GM19397 (cell line): ENCODE measurements around the gene PTGDR2.
"Not testable (repeated sequence)": the region's sequence is repeated elsewhere in the genome, so short reads cannot be mapped to it uniquely, and the experiment has no call there.

Experiments
- ATAC-seq: cut with Tn5 transposase; IDR thresholded peaks from one replicate; pipeline ENCODE4 v1.9.1; 2021; ENCODE audit warnings: mild to moderate bottlenecking, moderate library complexity; ENCODE audit not compliant: unreplicated experiment

Gene PTGDR2

DNA sequence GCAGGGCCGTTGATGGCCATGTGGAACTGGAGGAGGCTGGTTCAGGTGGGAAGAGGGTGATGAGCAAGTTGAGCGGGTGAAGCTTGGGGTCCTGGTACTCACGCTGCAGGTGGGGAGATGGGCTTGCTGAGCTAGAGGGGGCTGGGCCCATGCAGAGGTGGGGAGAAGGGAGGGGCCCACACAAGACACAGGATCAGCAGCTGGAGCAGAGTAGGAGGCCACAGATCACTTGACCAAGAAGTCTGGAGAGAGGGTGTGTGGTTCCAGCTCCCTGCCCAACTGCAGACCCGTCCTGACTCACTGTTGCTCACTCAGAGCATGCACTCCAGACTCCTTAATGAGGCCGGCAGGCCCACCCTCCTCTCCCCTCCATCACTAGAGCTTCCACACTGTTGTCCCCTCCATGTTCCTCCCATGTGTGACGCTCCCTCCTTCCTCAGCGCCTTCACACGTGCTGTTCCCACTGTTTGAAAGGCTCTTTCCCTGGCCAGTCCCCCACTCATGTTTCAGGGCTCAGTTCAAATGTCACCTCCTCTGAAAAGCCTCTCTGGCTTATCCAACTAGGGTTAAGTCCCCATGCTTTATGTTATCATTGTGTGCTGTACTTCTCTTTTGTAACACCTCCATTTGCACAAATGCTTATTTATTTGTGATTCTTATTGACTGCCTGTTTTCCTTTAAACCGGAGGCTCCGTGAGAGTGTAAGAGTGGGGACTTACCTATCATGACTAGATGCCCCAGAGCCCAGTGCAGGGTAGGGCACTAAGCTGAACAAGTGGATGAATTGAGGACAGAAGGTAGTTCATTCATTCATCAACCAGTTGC is 11.5 kb downstream of the PTGDR2 start:
- no peak for ATAC-seq

DNA sequence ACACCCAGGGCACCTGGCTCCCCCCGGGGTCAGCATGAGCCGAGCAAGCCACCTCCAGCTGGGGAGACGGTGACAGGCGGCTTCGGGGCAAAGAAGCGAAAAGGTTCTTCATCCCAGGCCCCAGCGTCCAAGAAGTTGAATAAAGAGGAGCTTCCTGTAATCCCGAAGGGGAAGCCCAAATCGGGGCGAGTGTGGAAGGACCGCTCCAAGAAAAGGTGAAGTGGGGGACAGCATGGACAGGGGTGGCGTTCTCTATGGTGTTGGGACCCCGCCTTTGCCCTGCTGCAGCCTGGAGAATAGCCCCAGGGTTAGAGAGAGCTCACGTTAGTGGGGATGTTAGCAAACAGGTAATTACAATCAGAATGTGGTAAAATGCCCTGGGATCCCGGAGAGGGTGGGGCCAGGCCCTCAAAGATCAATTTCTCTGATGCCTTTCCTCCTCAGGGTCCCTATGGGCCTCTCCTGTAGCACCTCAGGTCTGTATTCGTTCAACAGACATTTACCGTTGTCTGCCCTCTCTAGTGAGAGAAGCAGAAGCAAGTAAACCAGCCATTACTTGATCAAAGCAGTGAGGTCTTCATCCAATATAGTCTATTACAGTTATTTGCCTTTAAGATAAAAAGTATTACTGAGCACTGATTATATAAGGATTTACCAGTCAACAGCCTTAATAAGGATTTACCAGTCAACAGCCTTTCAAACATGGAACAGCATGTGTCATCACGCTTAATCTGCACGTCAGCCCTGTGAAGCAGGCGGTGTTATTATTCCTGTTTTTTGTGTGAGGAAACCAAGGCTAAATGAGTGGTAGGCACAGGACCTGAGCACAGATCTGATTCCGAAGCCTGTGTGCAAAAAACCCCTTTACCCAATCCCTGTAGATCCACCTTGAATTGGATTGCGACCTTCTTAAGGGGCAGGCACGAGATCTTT is 12.8 kb downstream of the PTGDR2 start:
- ATAC-seq = no peak

DNA sequence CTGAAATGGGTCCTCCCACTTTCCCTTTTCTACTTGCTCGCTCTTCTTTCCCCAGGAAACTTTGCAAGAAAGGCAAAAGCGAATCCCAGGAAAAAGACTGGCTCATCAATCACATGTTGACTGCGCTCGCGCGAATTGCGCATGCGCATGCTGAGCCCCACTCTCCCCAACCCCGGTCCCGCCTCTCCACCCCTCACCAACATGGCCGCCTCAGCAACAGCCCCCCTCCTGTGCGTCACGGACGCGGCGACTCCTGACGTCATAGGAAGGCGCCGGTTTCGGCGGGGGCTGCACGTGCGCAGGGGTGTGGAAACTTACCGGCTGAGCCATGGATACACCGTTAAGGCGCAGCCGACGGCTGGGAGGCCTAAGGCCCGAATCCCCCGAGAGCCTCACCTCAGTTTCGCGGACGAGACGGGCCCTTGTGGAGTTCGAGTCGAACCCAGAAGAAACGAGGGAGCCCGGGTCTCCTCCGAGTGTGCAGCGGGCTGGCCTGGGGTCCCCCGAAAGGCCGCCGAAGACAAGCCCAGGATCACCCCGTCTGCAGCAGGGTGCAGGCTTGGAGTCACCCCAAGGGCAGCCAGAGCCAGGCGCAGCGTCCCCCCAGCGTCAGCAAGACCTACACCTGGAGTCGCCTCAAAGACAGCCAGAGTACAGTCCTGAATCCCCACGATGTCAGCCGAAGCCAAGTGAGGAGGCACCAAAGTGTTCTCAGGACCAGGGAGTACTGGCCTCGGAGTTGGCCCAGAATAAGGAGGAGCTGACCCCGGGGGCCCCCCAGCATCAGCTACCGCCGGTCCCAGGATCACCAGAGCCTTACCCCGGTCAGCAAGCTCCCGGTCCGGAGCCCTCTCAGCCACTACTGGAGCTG is 13.7 kb downstream of the PTGDR2 start, which contains the start of gene CCDC86:
Gene CCDC86 (plus strand): TSS at position 317 of the 871 bp plus-strand sequence. CDS start 12 bp downstream, at position 329.
- peak; percentile 83 for ATAC-seq

DNA sequence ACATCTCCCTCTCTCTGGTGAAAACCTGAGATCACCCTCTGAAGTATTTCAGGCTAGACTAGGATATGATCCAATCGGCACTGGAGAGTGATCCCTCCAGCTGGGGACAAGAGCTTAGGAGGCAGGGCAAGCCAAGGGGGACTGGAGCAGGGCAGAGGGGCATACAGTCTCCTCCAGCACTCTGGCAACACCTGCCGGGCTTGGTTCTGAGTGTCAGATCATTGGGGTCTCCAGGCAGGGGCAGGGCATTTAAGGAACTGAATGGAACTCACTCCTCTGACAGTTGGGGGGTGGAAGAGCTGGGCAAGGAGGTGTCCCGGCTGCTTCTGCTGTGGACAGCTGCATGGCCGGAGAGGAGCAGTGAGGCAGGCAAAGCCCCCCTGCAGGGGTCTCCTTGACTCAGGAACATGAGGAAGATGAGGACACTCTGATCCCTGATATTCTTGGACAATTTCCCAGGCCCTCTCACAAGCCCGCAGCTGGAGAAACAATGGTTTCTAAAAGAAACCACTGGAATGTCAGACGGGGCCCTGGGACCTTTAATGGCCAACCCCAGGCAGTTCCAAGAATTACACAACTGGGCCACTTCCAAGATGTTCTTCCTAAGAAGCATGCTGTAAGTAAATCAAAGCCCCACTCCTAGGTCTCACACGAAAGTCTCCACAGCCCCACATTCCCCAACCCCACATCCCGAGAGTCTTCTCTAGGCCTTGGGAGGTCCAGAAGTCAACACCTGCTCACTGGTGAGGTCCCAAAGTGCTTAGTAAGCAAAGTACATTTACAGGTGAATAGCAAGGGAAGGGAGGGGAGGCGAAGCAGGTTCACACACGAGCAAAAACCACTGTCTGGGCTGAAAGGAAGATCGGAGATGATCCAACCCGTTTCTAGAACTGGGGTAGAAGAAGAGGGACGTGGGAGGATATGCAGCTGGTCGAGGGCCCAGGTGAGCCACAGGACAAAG is 15.0 kb downstream of the PTGDR2 start:
- ATAC-seq = no peak

DNA sequence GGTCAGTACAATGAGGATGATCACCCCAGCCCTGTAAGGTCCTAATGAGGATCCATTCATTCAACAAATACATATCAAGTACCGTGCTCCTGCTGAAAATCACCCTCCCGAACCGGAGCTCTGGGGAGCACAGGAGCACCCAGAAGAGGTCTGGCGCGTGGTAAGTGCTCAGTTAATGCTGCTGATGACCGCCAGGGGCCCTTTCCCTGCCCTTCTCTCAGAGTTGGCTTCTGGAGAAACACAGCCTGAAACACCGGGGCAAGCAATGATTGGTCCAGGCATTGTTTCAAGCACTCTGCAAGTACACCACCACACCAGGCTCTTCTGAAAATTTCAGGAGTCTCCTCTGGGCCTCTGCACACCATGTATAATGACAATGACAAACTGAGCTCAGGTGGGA is 17.6 kb downstream of the PTGDR2 start:
- no peak for ATAC-seq

DNA sequence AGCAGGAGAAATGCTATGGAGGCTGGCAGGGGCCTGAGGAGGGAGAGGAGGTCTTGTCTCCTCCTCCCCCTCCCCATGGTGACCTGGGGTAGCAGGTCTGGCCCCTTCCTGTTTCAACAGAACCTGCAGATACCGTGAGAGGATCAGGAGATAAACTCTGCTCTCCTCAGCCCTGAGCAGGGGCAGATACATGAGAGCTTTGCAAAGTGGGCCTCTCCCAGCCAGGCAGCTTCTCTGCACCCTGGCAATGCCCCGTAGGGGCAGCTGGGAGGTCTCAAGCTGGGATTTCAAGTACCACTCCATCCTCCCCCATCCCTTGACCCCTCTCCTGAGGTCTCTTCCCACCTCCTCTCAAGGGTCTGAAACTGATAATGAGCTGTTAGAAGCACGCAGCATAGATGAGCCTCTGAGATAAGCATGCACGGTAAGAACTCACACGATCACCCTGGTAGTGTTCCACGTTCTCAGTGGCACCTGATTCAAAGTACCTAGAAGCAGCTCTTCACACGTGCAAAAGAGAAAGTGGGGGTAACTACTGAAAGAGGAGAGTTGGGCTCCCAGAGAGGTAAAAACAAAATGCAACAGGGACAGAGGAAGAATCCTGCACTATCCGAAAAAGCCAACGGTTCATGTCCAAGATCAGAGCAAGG is 18.8 kb downstream of the PTGDR2 start:
- no peak for ATAC-seq

DNA sequence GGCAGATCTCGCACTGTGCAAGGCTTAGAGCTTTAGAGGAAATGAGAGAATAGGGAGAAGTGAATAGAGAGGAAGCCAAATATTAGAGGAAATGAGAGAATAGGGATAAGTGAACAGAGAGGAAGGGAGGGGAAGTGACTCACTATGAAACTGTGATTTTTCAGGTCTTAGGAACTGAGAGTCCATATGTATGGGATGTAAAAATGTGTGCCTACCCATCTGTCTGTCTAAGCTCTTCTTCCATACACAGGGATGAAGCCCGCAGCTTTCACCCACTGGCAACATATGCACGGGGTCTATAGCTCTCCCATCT is 20.3 kb downstream of the PTGDR2 start:
- ATAC-seq = no peak

DNA sequence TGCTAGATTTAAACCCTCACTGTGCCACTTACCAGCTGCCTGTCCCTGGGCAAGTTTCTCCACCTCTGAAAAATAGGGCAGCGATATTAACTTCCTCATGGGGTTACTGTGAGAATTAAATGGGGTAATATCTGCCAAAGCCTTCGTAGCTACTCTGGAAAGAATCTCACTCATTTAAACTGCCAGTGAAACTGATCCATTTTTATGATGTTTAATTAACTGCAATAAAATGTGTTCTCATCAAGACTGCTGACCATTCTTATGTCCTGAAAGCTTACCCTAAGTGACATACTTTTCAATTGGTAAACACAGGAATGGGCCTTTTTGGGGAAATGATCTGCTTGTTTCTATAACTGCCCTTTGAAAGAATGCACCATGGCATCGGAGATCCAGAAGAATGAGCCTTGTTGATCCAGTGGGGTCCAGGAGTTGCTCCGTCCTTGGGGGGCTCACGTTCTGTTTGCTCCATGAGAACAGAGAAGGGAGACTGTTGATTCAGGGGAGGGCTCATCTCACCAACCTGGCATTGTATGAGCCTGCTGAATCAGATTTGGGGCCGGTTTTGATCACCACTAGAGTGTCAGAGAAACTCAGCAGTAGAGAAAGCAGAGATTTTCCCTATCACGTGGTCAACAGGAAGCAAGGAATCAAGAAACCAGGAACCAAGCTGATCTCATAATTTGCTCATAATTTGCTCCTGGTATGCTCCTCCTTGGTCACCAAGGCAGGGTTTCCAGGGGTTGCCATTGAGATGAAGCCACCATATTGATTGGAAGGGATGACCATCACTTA is 20.8 kb downstream of the PTGDR2 start:
- no peak for ATAC-seq

DNA sequence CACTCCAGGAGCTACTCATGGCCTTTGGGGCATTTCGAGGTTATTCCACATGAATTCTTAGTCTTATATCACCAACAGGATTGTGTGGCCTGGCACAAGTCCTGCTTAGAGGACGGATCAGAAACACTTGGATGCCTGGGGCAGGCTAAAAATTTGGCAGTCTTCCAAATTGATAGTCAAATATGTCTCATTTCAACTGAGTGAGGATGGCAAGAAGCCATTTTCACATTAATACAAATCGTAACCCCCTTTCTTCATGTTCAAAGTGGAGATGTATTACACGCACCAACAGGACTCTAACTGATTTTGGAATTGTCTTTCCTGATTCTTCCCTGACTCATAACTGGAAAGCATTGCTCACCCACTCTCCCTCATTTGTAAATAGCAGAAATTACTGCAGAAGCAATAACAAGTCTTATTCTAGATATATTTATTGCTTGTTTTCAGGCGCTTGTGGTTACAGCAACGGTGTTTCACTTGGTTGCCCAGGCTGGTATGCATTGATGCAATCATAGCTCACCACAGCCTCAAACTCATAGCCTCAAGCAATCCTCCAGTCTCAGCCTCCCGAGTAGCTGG is 24.2 kb downstream of the PTGDR2 start:
- no peak for ATAC-seq

DNA sequence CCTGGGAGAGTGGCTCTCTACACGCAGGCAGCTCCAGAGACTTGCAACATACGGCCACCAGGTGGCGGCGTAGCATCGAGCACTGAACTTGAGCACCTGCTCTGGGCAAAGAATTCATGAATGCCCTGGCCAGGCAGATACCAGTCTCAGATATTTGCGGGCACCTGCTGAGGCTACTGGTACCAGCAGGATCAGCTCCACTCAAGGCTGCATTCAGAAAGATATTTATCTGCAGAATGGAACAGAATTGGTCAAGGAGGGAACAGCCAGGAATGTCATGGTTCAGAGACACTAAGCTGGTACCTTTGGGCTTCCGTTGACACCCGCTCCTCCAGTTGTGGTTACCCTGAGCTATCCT is 24.6 kb downstream of the PTGDR2 start:
- ATAC-seq = peak; percentile 87

DNA sequence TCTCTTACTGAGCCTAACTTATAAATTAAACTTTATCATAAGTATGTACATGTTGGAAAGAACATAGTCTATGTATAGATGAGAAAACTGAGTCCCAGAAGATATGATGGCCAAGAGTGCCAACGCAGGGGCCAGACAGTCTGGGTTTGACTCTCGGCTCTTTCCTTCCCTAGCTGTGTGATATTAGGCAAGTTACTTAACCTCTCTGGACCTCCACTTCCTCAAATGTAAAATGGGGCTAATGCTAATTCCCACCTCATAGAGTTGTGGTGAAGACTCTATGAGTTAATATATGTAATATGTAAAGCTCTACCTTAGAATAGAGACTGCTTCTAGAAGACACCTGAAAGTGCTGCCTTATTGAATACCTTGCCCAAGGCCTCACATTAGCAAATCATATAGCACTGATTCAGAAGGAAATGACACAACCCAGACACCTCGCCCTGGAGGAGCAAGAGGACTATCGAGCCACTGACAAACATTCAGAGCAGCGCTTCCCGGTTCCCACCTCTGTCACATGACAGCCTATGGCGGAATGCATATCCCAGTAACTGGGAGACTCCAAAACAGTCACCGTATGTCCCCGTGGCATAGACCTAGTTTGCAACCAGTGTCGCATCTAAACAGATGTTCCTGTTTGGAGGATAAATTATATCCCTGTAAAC is 25.1 kb downstream of the PTGDR2 start:
- peak; percentile 51 for ATAC-seq

DNA sequence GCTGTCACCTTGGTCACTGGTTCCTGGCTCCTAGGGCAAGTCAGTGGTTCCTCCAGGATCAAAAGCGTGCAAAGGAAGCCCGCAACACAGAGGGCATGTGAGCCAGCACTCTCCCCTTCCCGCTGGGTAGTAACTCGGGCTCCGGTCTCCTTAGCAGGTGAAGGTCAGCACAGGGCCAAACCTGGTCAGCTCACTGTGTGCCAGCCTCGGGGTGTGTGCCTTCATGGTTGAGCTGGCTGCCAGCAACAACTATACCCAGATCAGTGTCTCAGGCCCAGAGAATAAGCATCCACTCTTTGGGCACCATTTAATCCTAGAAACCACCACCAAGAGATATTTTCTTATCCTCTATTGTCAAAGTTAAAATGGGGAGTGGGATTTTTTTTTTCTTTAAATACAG is 30.0 kb downstream of the PTGDR2 start:
- ATAC-seq = no peak

DNA sequence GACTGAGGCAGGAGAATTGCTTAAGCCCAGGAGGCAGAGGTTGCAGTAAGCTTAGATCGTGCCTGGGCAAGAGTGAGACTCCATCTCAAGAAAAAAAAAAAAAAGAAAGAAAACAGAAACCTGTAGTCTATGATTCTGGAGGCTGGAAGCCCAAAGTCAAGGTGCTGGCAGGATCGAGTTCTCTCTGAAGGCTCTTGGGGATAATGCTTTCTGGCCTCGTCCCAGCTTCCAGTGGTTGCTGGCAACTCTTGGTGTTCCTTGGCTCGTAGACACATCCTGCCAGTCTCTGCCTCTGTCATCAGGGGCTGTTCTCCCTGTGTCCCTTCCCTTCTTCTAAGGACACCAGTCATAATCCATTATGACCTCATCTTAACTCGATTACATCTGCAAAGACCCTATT is 30.6 kb downstream of the PTGDR2 start:
- no peak for ATAC-seq

DNA sequence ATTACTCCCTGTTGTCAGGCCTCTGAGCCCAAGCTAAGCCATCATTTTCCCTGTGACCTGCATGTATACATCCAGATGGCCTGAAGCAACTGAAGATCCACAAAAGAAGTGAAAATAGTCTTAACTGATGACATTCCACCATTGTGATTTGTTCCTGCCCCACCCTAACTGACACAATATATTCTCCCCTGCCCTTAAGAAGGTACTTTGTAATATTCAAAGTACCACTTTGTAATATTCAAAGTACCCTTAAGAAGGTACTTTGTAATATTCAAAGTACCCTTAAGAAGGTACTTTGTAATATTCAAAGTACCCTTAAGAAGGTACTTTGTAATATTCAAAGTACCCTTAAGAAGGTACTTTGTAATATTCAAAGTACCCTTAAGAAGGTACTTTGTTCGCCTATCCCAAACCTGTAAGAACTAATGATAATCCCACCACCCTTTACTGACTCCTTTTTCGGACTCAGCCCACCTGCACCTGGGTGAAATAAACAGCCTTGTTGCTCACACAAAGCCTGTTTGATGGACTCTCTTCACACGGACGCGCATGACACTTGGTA is 31.9 kb downstream of the PTGDR2 start:
- not testable (repeated sequence) for ATAC-seq

DNA sequence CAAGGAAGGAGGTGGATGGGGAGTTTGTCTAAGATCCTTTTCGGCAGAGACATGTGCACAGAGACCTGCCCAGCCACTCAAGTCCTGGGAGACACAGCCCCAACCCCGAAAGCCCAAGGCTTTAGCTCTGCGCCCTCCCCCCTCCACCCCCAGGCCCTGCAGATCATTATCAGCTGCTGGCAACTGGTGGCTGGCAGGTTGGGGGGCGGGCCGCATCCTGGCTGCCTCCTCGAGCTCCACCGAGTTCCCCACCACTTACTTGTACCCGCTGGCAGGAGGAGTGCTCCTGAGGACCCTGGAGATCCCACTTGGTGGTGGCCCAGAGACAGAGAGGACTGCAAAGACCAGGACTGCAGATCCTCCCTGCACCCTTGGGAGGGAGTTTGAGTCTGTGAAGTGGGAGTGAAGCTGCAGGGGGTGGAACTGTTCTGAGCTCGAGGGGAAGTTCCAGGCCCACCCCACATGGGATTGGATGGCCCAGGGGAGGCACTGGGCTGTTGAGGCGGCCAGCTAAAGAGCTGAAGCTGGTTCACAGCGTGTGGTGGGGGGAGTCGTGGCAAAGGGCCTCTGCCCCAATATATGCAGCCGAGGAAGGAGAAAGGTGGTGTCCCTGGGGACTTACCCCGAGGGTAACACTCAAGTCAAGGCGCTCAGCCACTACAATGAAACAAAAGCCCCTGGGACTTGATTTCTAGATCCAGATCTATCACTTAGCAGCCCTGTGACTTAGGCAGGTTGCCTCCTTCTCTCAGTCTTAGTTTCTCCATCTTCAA is 33.7 kb downstream of the PTGDR2 start:
- ATAC-seq = no peak

DNA sequence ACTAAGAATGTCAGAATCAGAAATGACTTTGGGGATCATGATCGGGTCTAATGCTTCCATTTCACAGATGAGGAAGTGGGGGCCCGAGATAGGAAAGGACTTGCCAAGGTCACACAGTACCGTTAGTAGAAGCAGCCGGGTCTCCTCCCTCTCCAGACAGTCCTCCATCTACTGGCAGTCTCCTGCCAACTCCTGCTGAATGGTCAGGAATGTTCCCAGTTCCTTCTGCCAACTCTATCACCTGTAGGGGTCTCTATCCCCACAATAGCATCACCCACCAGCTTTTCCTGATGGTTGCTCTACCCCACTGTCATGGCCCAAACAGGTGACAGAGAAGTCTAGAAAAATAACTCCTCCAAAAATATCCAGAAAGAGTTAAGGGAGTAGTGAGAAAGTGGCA is 37.7 kb downstream of the PTGDR2 start:
- no peak for ATAC-seq
